A673 (cell line): ENCODE results near the gene POLD4.

Source experiments
- CTCF ChIP-seq: fragments of 300-800, 200-600 bp; sonication (generic); conservative IDR thresholded peaks from 2 replicates; pipeline ENCODE4 v1.5.1; 2017; ENCODE audit warnings: low read depth, mild to moderate bottlenecking, antibody characterized with exemption, low read length, moderate library complexity, mixed read lengths
- EZH2 ChIP-seq: fragments of 200-600 bp; sonication (generic); IDR thresholded peaks from 2 replicates; pipeline ENCODE4 v1.6.1; 2017; ENCODE audit warnings: borderline replicate concordance, low read depth, mild to moderate bottlenecking, mixed read lengths, antibody characterized with exemption, low read length; ENCODE audit not compliant: poor library complexity, severe bottlenecking

GRCh38 chr11:67371911-67372320, 18.6 kb upstream of the POLD4 start:
- TF ChIP-seq CTCF: no peak
- no peak for TF ChIP-seq EZH2
